ENCODE measurements around the gene ERN2.
"Not testable (repeated sequence)": the region's sequence is repeated elsewhere in the genome, so short reads cannot be mapped to it uniquely, and the experiment has no call there.

The ERN2 gene

DNA sequence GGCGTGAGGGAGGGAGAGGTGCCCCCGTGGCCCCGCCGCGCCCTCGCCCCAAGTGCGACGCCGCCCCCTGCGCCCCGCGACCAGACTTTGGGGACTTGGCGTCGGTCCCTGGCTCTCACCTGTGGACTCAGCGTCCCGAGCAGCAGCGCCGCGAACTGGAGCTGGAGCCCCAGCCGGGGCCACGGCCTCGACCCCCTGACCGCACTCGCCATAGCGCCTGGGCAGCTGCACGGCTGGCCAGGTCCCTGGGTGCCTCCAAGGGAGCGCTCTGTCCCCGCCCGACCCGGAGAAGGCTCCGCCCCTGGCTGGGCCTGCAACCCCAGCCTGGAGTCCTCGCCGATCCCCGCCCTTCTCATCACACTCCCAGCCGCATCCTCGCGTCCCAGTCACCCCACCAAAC lies at the start of gene ERN2:
Gene ERN2, minus strand, starts transcription at position 247 of the 400 bp plus-strand sequence. Its CDS starts 35 bp downstream, at position 212.
- DNase-seq: no peak

DNA sequence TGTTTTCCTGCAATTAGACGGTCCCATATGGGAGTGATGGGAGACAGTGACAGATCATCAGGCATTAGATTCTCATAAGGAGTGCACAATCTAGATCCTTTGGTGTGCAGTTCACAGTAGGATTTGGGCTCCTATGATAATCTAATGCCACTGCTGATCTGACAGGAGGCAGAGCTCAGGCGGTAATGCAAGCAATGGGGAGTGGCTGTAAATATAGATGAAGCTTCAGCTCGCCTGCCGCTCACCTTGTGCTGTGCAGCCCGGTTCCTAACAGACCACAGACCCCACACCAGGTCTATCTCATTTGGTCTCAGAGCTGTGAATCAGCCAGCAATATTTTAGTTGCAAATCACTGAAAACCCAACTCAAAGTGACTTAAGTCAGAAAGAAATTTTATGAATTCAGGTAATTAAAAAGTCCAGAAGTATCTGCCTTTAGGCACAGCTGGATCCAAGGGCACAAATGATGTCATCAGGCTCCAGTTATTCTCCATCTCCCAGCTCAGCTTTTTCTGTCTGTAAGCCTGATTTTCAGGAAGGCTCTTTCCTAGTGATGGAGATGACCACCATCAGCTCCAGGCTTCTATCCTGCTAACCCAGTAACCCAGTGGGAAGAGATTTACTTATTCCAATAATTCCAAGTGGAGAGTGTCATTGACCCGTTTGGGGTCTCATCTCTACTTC lies 45.1 kb upstream of the ERN2 start:
- no peak for DNase-seq

DNA sequence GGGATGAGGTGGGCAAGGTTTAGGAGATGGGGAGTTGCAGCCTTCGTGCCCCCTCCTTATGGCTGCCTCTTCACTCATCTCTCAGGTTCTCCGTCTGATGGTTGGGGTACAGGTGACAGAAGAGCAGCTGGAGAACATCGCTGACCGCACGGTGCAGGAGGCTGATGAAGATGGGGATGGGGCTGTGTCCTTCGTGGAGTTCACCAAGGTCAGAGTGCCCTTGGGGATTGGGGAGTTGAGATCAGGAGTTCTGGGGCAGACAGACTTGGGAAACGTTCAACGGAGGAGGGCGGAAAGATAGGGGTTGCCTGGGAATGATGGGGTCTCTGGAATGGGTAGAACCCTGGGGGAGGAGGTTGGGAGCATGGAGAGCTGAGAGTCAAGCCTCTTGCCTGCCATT lies 44.1 kb upstream of the ERN2 start:
- no peak for DNase-seq

DNA sequence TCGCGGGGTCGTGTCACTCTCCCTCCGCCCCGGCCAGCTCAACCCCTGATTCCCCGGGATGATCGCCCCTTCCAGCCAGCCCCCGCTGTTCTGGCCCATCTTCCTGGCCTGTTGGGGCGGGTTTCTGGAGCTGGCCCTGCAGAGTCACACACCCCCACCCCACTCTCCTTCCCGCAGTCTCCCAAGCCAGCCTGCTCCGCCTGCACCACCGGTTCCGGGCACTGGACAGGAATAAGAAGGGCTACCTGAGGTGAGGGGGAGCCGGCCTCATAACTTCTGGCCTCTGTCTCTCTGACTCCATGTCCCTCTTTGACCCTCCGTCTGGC lies 42.4 kb upstream of the ERN2 start:
- no peak for DNase-seq

DNA sequence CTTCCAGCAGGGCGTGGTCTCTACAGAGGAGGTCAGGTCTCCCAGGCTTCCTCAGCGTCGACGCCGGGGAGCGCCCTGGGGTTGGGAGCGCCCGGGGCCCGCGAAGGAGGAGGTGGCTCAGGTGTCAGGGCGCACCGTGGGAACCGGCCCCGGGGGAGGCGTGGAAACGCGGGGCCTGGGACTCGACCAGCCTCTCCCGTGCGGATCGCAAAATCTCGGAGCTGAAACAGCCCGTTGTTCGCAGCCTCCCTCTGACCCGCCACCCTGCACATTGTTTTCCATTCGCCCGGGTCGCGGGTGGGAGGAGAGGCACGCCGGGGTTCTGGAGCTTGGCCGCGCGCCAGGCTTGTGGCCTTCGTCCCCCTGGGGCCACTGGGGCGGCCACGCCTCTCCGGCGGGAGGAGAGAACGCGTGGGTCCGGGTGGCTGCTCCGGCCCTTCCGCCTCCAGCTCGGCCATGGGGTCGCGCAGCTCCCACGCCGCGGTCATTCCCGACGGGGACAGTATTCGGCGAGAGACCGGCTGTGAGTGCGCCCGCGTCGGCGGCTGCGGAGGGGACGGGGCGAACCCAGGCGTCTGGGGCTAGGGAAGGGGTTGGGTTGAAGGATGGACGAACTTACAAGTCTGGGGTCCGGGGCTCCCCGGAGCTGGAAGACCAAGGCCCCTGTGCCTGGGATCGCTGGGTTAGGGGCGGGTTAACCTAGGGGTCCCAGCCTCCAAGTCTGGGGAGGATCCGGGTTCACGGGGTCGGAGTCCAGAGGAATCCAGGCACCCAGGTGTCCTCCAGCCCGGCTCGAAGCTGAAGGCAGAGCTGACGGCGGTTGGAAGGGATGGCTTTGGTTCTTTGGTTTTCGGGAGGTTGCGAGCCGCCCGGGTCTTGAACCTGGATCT lies 41.8 kb upstream of the ERN2 start, which contains the start of gene CHP2:
Gene CHP2, plus strand, starts transcription at position 433 of the 890 bp plus-strand sequence. Its CDS starts 24 bp downstream, at position 457.
- DNase-seq: no peak

DNA sequence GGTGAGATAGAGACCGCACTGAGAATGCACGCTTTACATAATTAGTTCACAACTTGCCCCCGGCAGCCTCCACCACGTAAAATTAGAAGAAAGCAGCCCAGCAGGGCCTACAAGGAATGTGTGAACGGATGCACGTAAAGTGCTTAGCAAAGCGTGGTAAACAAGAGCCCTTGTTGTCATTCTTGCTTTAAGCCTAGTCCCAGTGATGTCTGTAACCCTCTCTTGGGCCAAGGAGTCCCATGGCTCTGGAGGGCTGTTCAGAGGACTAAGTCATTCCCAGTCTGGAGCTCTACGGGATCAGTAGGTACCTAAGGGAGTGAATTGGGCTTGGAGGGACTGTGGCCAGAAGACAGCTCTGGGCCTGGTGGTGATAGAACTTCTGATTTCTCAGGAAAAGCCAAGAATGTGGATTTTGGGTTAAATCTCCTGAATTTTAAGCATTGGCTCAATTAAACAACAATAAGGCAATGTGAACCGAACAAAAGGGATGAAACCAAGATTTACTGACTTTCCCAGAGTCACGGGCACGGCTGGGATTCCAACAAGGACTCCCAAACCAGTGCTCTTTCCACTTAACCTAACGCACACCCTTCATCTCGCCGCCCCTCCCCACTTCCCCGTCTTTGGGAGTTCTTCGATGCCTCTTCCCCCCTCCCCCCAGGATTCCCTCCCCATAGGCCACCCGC lies 41.0 kb upstream of the ERN2 start:
- no peak for DNase-seq

DNA sequence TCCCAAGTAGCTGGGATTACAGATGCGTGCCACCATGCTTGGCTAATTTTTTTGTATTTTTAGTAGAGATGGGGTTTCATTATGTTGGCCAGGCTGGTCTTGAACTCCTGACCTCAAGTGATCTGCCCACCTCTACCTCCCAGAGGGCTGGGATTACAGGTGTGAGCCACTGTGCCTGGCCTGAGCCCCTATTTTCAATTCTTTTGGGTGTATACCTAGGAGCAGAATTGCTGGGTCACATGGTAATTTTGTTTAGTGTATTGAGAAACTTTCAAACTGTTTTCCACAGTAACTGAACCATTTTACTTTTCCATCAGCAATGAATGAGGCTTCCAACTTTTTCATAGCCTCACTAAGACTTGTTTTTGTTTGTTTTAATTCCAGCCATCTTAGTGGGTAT lies 38.0 kb upstream of the ERN2 start:
- DNase-seq: not testable (repeated sequence)

DNA sequence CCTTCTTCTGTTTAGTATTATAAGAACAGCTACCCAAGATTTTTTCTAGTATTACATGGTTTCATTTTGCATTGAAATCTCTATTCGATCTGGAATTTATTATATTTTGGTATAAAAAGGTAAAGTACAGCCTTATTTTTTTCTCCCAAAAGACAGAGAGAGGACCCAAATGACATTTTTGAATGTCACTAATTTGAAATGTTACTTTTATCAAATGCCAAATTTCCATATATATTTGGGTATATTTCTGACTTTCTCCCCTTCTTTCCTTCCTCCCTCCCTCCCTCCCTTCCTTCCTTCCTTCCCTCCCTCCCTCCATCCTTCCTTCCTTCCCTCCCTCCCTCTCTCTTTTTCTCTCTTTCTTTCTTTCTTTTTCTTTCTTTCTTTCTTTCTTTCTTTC lies 35.6 kb upstream of the ERN2 start:
- no peak for DNase-seq

DNA sequence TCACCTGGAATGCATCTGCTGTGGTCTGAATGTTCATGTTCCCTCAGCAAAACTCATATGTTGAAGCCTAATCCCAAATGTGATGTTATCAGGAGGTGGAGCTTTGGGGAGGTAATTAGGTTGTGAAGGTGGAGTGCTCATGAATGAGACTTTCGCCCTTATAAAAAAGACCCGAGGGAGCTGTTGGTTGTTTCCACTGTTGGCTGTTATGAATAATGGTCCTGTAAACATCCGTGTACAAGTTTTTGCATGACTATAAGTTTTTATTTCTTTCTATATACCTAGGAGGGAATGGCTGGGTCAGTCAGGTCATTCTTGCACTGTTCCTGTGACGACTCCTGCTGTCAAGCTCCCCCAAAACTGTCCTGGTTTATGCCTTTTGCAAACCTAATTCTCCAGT lies 32.2 kb upstream of the ERN2 start:
- DNase-seq: no peak

DNA sequence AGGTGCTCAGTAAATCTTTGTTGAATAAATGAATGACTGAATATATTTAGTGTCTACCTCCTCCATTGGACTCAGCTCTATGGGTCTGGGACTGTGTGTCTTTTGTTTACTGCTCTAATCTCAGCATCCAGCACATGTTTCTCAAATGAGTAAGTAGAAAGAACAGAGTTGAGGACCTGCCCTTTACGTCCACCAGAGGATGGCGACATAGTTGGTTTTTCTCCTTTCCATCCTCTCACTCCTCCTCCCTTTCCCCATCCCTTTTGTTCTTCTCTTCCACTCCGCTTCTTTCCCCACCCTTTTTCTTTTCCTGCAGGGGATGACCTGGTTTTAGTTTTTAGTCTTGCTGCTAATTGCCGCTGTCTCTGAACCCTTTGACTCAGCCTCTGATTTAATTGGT lies 29.7 kb upstream of the ERN2 start:
- no peak for DNase-seq

DNA sequence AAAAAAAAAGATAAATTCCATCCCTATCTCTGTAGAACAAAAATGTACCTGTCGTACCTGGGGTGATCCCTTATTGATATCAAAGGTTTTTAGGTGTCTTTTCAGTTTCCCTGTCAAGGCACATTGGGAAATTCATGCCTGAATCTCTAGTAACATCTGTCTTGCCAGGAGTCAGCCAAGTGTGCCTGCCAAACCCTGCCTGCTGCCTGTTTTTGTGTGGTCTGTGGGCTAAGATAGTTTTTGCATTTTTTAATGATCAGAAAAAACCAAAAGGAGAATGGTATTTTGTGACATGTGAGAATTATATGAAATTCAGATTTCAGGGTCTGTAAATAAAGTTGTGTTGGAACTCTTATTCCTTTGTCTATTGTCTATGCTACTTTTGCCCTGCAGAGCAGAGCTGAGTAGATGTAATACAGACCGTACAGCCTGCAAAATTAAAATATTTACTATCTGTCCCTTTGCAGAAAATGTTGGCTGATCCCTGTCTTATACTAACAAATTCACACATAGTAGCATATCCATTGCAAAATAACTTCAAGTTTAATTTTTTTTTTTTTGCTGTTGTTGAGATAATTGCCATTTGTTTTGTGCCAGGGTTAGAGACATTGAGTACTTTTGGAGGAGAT lies 28.8 kb upstream of the ERN2 start:
- no peak for DNase-seq

DNA sequence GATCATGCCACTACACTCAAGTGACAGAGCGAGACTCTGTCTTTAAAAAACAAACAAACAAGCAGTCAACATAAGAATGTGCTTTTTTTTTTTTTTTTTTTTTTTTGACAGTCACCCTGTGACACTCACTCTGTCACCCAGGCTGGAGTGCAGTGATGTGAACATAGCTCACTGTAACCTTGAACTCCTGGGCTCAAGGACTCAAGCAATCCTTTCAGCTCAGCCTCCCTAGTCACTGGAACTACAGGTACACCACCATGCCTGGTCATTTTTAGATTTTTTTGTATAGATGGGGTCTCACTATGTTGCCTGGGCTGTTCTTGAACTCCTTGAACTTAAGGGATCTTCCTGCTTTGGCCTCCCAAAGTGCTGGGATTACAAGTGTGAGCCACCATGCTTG lies 26.5 kb upstream of the ERN2 start:
- no peak for DNase-seq

DNA sequence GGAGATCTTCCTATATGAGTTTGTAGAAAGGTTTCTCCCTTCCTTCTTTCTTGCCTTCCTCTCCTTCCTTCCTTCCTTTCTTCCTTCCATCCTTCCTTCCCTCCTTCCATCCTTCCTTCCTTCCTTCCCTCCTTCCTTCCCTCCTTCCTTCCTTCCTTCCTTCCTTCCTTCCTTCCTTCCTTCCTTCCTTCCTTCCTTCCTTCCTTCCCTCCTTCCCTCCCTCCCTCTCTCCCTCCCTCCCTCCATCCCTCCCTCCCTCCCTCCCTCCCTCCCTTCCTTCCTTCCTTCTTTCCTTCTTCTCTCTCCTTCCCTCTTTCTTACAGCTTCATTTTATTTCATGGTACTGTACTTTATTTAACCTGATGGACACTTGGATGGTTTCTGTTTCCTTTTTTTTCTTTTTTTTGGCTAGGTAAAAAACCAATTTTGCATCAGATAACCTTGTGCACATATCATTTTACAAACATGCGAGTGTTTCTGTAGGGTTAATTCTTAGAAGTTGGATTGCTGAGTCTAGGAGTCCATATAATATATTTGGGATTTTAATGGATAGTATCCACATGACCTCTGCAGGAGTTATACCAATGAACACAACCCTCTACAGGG lies 24.5 kb upstream of the ERN2 start:
- not testable (repeated sequence) for DNase-seq

DNA sequence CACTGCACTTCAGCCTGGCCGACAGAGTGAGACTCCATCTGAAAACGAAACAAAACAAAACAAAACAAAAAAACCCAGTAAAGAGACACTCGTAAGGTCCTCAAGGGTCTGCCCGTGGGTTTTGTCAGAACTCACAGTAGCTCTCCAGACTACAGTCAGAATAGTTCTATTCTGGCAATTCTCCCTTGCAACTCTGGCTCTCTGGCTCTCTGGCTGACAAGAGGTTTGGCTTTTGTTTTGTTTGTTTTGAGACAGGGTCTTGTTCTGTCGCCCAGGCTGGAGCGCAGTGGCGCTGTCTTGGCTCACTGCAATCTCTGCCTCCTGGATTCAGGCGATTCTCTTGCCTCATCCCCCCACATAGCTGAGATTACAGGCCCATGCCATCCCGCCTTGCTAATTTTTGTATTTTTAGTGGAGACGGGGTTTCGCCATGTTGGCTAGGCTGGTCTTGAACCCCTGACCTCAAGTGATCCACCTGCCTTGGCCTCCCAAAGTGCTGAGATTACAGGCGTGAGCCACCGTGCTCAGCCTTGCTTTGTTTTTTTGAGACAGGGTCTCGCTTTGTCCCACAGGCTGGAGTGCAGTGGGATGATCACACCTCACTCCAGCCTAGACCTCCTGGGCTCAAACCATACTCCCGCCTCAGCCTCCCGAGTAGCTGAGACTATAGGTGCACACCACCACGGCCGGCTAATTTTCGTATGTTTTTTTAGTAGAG lies 21.3 kb upstream of the ERN2 start:
- DNase-seq: no peak

DNA sequence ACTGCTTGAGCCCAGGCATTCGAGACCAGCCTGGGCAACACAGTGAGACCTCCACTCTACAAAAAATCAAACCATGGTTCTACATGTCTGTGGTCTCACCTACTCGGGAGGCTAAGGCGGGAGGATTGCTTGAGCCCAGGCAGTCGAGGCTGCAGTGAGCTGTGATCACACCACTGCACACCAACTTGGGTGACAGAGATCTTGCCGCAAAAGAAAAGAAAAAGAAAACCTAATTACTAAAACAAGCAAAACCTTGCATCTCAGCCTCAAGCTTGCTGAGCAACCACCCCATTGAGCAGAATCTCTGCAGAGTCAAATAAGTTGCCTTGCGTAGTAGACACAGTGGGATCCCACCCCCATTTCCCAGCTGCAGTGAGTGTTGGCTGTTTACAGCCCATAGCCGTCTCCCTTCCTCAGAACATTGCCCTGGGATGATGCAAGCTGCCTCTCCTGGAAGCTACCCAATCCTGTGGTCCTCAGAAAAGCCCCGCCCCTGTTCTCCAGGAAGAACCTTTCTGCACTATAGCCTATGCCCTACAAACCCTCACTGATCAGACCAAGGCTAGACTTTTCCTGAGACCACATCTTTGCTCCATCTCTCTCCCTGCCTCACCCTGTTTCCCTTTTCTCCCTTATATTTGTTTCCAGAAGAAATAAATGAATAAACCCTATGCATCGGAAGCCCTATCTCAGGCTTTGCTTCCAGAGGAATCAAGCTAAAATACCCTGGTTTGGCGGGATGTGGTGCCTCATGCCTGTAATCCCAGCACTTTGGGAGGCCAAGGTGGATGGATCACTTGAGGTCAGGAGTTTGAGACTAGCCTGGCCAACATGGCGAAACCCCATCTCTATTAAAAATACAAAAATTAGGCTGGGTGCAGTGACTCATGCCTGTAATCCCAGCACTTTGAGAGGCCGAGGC lies 16.7 kb upstream of the ERN2 start:
- DNase-seq: no peak

DNA sequence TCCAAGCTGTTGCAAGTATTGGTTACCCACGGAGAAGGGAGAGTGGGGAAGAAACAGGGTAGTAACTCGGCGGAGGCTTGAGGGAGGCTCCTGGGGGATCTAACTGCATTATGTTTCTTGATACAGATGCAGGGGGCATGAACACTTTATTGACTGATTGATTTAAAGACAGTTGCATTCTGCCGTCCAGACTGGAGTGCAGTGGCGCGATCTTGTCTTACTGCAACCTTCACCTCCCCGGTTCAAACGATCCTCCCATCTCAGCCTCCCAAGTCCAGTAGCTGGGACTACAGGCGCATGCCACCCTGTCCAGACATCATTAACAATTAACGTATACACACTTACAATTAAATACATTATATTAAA lies 15.1 kb upstream of the ERN2 start:
- DNase-seq: no peak

DNA sequence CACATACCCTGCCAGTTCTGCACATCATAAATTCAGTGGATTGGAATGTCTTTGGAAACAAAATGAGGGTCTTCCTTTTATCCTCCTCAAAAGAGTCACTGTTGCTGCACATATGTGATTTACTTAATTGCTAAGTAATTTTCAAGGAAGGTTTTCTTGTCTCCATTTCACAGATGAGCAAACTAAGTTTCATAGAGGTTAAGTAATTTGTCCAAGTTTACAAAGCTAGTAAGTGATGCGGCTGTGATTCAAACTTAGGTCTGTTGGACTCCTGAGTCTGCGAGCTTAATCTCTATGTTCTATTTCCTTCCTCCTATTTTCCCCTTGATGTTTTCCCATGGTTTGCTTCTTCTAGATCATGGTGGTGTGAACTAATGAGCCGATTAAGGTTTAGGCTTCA lies 13.7 kb upstream of the ERN2 start:
- no peak for DNase-seq

DNA sequence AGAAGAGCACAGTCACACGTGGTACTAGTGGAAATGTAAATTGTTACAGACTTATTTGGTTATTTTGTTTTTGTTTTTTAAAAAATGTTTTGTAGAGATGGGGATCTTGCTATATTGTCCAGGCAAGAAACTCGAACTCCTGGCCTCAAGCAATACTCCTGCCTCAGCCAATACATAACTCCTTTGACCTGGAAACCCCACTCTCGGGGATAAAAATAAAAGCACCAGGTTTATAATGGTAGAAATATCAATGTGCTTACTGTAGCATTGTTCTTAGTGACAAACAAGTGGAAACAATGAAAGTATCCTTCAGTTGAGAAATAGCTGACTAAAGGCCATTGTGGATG lies 11.7 kb upstream of the ERN2 start:
- no peak for DNase-seq

DNA sequence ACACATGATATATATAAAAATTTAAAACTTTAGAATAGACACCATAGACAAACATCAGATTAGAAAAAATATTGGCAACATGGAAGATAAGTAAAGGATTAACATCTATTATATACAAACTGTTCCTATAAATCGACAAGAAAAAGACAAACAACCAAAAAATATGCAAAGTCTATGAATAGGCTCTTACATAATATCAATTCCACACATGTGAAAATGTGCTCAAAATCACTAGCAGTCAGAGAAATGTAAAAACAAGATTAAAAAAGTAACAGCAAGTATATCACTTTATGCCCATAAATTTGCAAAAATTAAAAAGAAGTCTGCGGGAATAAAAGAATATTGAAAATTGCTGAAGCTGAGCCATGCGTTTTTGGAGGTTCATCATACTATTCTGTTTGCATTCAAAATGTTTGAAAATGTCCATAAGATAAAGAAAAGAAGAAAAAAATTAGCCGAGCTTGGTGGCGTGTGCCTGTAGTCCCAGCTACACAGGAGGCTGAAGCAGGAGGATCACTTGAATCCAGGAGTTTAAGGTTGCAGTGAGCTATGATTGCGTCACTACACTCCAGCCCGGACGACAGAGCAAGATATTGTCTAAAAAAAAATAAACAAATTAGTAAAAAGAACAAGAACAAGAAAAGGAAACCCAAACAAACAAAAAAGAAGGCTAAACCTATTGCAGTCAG lies 11.2 kb upstream of the ERN2 start:
- DNase-seq: no peak

DNA sequence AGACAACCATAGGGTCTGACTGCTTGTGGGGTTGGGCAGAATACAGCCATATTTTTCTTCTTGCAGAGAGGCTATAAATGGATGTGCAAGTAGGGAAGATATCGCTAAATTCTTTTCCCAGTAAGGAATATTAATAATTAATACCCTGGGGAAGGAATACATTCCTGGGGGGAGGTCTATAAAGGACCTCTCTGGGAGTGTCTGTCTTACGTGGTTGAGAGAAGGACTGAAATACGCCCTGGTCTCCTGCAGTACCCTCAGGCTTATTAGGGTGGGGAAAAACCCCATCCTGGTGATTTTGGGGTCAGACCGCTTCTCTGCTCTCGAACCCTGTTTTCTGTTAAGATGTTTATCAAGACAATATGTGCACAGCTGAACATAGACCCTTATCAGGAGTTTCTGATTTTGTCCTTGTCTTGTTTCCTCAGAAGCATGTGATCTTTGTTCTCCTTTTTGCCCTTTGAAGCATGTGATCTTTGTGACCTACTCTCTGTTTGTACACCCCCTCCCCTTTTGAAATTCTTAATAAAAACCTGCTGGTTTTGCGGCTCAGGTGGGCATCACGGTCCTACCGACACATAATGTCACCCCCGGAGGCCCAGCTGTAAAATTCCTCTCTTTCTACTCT lies 9.7 kb upstream of the ERN2 start:
- not testable (repeated sequence) for DNase-seq

Measured in activated T-cell treated with anti-CD3 and anti-CD28 coated beads, Interleukin-2, amount 50 U/mL, for 1 hour (primary cell).